H1 (cell line): ENCODE results near the gene ITGA3. TPM values are rescaled to one million over a fixed set of nuclear protein-coding genes. Genes with fewer than 3 reads are reported as not detected.

ENCODE experiments used
- CTCF ChIA-PET: fragments of 300-600 bp; sonication (Branson Sonifier 250); formaldehyde crosslinking; loops from one replicate; lab custom pipeline; 2021; ENCODE audit not compliant: partially characterized antibody; lab: Charles Lee
- POLR2A ChIA-PET: fragments of 300-600 bp; sonication (Branson Sonifier 250); formaldehyde crosslinking; loops from one replicate; lab custom pipeline; 2021; ENCODE audit warnings: inconsistent platforms; ENCODE audit not compliant: partially characterized antibody; lab: Charles Lee
- DNase-seq, 2 experiments: peaks; one replicate each; pipeline versions ENCODE4 v3.0.0 to v3.0.0-alpha.2; 2010 to 2022; ENCODE audit warnings: low spot score in 2 of 2, low read depth in 1 of 2, mixed read lengths in 1 of 2
- FAIRE-seq: peaks from 2 replicates; lab custom pipeline; 2011; peaks lifted over from hg19 to GRCh38; lab: Jason Lieb, UNC
- H2AFZ ChIP-seq: 2 replicates; pipeline ENCODE4 v1.8.1; 2012; ENCODE audit warnings: low read length, inconsistent platforms
- H2AK5ac ChIP-seq: 2 replicates; pipeline ENCODE4 v1.6.1; 2013; ENCODE audit warnings: low read depth, low read length
- H2BK120ac ChIP-seq: replicated peaks from 2 replicates; pipeline ENCODE3; 2013; ENCODE audit warnings: low read depth, low read length, inconsistent platforms
- H2BK12ac ChIP-seq: 2 replicates; pipeline ENCODE4 v1.6.1; 2013; ENCODE audit warnings: low read depth, low read length
- H2BK15ac ChIP-seq: 2 replicates; pipeline ENCODE4 v1.6.1; 2013; ENCODE audit warnings: low read length
- H2BK20ac ChIP-seq: 2 replicates; pipeline ENCODE4 v1.6.1; 2013; ENCODE audit warnings: low read length
- H2BK5ac ChIP-seq: 2 replicates; pipeline ENCODE4 v1.6.1; 2013; ENCODE audit warnings: low read depth, low read length
- H3K14ac ChIP-seq: 2 replicates; pipeline ENCODE4 v1.6.1; 2013; ENCODE audit warnings: inconsistent platforms; ENCODE audit not compliant: insufficient read length
- H3K18ac ChIP-seq: 2 replicates; pipeline ENCODE4 v1.6.1; 2013; ENCODE audit warnings: low read length; ENCODE audit errors: extremely low read depth
- H3K23ac ChIP-seq: 2 replicates; pipeline ENCODE4 v1.6.1; 2013; ENCODE audit warnings: inconsistent platforms; ENCODE audit not compliant: insufficient read length
- H3K23me2 ChIP-seq: 2 replicates; pipeline ENCODE4 v1.6.1; 2013; ENCODE audit warnings: low read depth, low read length
- H3K27ac ChIP-seq: 2 replicates; pipeline ENCODE4 v1.6.1; 2011; ENCODE audit warnings: low read depth, low read length, inconsistent platforms
- H3K27me3 ChIP-seq, 4 experiments: replicated peaks in 1 of 4; 1 replicate in 1 of 4; 2 replicates in 3 of 4; pipeline versions ENCODE4 v1.6.1 to v1.8.1; 2011 to 2013; ENCODE audit warnings: low read length in 3 of 4, mild to moderate bottlenecking in 3 of 4, inconsistent platforms in 2 of 4, mixed read lengths in 2 of 4, moderate library complexity in 1 of 4; ENCODE audit not compliant: control insufficient read depth in 3 of 4, insufficient read depth in 3 of 4; ENCODE audit errors: extremely low read depth in 1 of 4
- H3K36me3 ChIP-seq, 4 experiments: 2 replicates each; pipeline versions ENCODE4 v1.6.1 to v1.8.1; 2011 to 2013; ENCODE audit warnings: mild to moderate bottlenecking in 4 of 4, low read length in 3 of 4, moderate library complexity in 2 of 4, control low read depth in 1 of 4, inconsistent platforms in 1 of 4; ENCODE audit not compliant: insufficient read depth in 4 of 4, control insufficient read depth in 2 of 4
- H3K4ac ChIP-seq: replicated peaks from 2 replicates; pipeline ENCODE3; 2013; ENCODE audit warnings: low read length, low read depth, mixed read lengths, inconsistent platforms; ENCODE audit not compliant: insufficient read length
- H3K4me1 ChIP-seq, 4 experiments: replicated peaks in 1 of 4; 1 replicate in 1 of 4; 2 replicates in 3 of 4; pipeline versions ENCODE4 v1.6.1 to v1.8.1; 2011 to 2013; ENCODE audit warnings: low read length in 3 of 4, inconsistent platforms in 2 of 4, mixed read lengths in 1 of 4; ENCODE audit not compliant: insufficient read depth in 4 of 4, control insufficient read depth in 3 of 4
- H3K4me2 ChIP-seq, 2 experiments: 2 replicates each; pipeline versions ENCODE4 v1.6.1 to v1.8.1; 2011 to 2013; ENCODE audit warnings: low read depth in 2 of 2, low read length in 2 of 2, control low read depth in 1 of 2, inconsistent platforms in 1 of 2, mild to moderate bottlenecking in 1 of 2; ENCODE audit not compliant: insufficient read depth in 1 of 2
- H3K4me3 ChIP-seq, 4 experiments: fragments of 200-600, 300-600 bp in 1 of 4; sonication (generic), shearing (Covaris generic), sonication (Bioruptor Twin) in 1 of 4; 2 replicates each; pipeline versions ENCODE4 v1.5.1 to v1.8.1; 2011 to 2016; ENCODE audit warnings: low read length in 4 of 4, low read depth in 3 of 4, control low read depth in 2 of 4, inconsistent platforms in 2 of 4, mild to moderate bottlenecking in 2 of 4, mixed read lengths in 1 of 4, moderate library complexity in 1 of 4; ENCODE audit not compliant: insufficient read depth in 2 of 4; ENCODE audit errors: extremely low read depth in 1 of 4
- H3K56ac ChIP-seq: replicated peaks from 2 replicates; pipeline ENCODE3; 2013; ENCODE audit warnings: low read depth, mild to moderate bottlenecking, mixed read lengths, low read length, inconsistent platforms; ENCODE audit not compliant: insufficient read length
- H3K79me1 ChIP-seq: 2 replicates; pipeline ENCODE4 v1.6.1; 2013; ENCODE audit warnings: low read depth, low read length, control low read depth
- H3K79me2 ChIP-seq, 2 experiments: 2 replicates each; pipeline versions ENCODE4 v1.6.1 to v1.8.1; 2012 to 2013; ENCODE audit warnings: low read length in 2 of 2, mild to moderate bottlenecking in 2 of 2, inconsistent platforms in 1 of 2; ENCODE audit not compliant: insufficient read depth in 2 of 2, control insufficient read depth in 1 of 2
- H3K9ac ChIP-seq, 4 experiments: replicated peaks in 1 of 4; 1 replicate in 1 of 4; 2 replicates in 3 of 4; pipeline versions ENCODE4 v1.6.1 to v1.8.1; 2011 to 2013; ENCODE audit warnings: low read depth in 3 of 4, low read length in 3 of 4, control low read depth in 2 of 4, mild to moderate bottlenecking in 2 of 4, moderate library complexity in 2 of 4, inconsistent platforms in 1 of 4; ENCODE audit errors: extremely low read depth in 1 of 4
- H3K9me3 ChIP-seq, 2 experiments: 2 replicates each; pipeline versions ENCODE4 v1.6.1 to v1.8.1; 2012 to 2013; ENCODE audit warnings: mild to moderate bottlenecking in 2 of 2, moderate library complexity in 2 of 2, control low read depth in 1 of 2, inconsistent platforms in 1 of 2, low read depth in 1 of 2, low read length in 1 of 2, mixed read lengths in 1 of 2; ENCODE audit not compliant: insufficient read depth in 2 of 2
- H4K20me1 ChIP-seq, 2 experiments: replicated peaks in 1 of 2; 2 replicates each; pipeline versions ENCODE3 to v1.8.1; 2011 to 2013; ENCODE audit warnings: inconsistent platforms in 2 of 2, low read length in 2 of 2, mild to moderate bottlenecking in 1 of 2; ENCODE audit not compliant: insufficient read depth in 2 of 2, control insufficient read depth in 1 of 2
- H4K5ac ChIP-seq: 2 replicates; pipeline ENCODE4 v1.6.1; 2013; ENCODE audit warnings: low read length, low read depth, mixed read lengths, inconsistent platforms; ENCODE audit not compliant: insufficient read length
- H4K8ac ChIP-seq: 2 replicates; pipeline ENCODE4 v1.8.0; 2013; ENCODE audit warnings: mild to moderate bottlenecking, moderate library complexity, low read length, inconsistent platforms; ENCODE audit not compliant: insufficient read depth; ENCODE audit errors: extremely low read depth
- H4K91ac ChIP-seq: replicated peaks from 2 replicates; pipeline ENCODE3; 2013; ENCODE audit warnings: low read length, mixed read lengths, inconsistent platforms; ENCODE audit not compliant: insufficient read length
- BACH1 ChIP-seq: IDR thresholded peaks from 2 replicates; pipeline ENCODE4 v1.6.1; 2012; ENCODE audit warnings: low read length, improper control_type of control experiment
- GTF2F1 ChIP-seq: IDR thresholded peaks from 2 replicates; pipeline ENCODE4 v1.6.1; 2012; ENCODE audit warnings: low read depth, low read length, improper control_type of control experiment, borderline replicate concordance
- JUND ChIP-seq: IDR thresholded peaks from 2 replicates; pipeline ENCODE4 v1.6.1; 2011; ENCODE audit warnings: mild to moderate bottlenecking, improper control_type of control experiment, low read length
- MAX ChIP-seq: IDR thresholded peaks from 2 replicates; pipeline ENCODE4 v1.6.1; 2012; ENCODE audit warnings: inconsistent platforms
- SAP30 ChIP-seq: fragments of 300-600 bp; sonication (generic); IDR thresholded peaks from 2 replicates; pipeline ENCODE4 v1.7.1; 2012; ENCODE audit warnings: low read length, moderate library complexity, mild to moderate bottlenecking, inconsistent platforms; ENCODE audit not compliant: insufficient read depth, insufficient replicate concordance
- ZNF274 ChIP-seq: IDR thresholded peaks from 2 replicates; pipeline ENCODE4 v1.7.0; 2012; ENCODE audit warnings: low read length, borderline replicate concordance; ENCODE audit errors: extremely low read depth
- WGBS, 2 experiments: shearing (Covaris generic) in 1 of 2; methylation state at CpG; one replicate each; pipeline versions ENCODE4 v1.1.6 to v1.1.7; 2013 to 2015; ENCODE audit warnings: low lambda C conversion rate in 2 of 2, mixed read lengths in 2 of 2, inconsistent platforms in 1 of 2, low coverage in 1 of 2, missing lambda C conversion rate in 1 of 2; ENCODE audit not compliant: insufficient replicate concordance in 2 of 2, insufficient coverage in 1 of 2, insufficient read length in 1 of 2; ENCODE audit errors: extremely low coverage in 1 of 2, missing lambda C conversion rate in 1 of 2; 5-methylcytosine and 5-hydroxymethylcytosine counted together
- polyA plus RNA-seq, 7 experiments: library from polyadenylated mRNA; depleted of rRNA in 3 of 7; stranded (reverse) in 5 of 7; unstranded in 2 of 7; fragments of >200 nt in 5 of 7; fragments of 200-250 nt in 2 of 7; gene quantifications; 1 replicate in 5 of 7; 2 replicates in 1 of 7; 4 replicates in 1 of 7; pipeline versions ENCODE4 v1.2.1 to v1.2.3, GENCODE V29; 2011 to 2013; ENCODE audit warnings: missing spikeins in 2 of 7, mixed read lengths in 2 of 7
- total RNA-seq: library from RNA; stranded (reverse); fragmentation: NEBNext Ultra II Directional; extraction: Animal tissue kit (Norgen Biotek cat#: 25700); gene quantifications from 2 replicates; pipeline ENCODE4 v1.2.1, GENCODE V29; 2021
- TF ChIP-seq, protein P1 (sequence below): IDR thresholded peaks from 2 replicates; pipeline ENCODE4 v1.6.1; 2012; ENCODE audit warnings: inconsistent platforms

Gene ITGA3
- total and polyA plus RNA-seq, 2 of the 8 experiments (the other 6 are each of a cell fraction or from before 2014, with no cell fraction given), result 24.0 to 24.2 TPM

DNA sequence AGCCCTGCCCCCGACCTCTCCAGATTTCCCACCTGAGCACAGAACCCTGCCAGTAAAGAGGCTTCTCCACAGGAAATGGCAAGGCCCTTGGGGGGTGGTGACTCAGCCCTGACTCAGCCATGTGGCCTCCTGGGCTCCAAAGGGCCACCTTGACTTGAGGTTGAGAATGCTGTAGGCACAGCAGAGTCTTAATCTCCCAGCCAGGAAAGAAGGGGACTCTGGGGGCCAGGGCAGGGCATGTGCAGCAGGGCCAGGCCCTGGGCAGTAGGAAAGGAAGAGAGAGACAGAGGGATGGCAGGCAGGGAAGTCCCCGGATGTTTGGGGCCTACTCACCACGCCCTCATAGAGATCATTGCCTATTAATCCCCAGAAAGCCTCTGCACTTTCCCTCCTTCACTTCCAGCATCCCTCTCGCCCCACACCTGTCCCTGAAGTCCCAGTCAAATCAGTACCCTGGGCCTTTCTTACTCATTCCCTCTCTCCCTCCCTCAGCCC, 4.8 kb upstream of the ITGA3 start:
- H3K14ac ChIP-seq, result no peak overlapping the region
- ChIA-PET POLR2A (no interaction called here), CTCF (interaction anchor here (3.0 to 14.6 kb wide), 3 partner anchors 15 to 25 kb away, joined by 13 to 169 read pairs (median 103); no protein-coding TSS in a partner anchor)
- H3K23me2 ChIP-seq, result peaks cover 7% of the 10 kb centered on the region
- peak overlapping the region; percentile 63 for H4K91ac ChIP-seq
- no peak overlapping the region for H3K56ac ChIP-seq
- no peaks in the 10 kb centered on the region for H4K20me1 ChIP-seq
- H2BK15ac ChIP-seq, result peak overlapping the region; percentile 75; the same call in 1 of the 2 replicates
- H3K23ac ChIP-seq, result no peak overlapping the region
- H2BK120ac ChIP-seq, result no peak overlapping the region
- H2AFZ ChIP-seq, result peak overlapping the region; percentile 4; the same call in 1 of the 2 replicates
- no peak overlapping the region for H3K4me2 ChIP-seq
- peak overlapping the region; percentile 82 for H2BK12ac ChIP-seq
- no peak overlapping the region; the same call in 1 of the 2 replicates for H4K8ac ChIP-seq
- no peaks in the 10 kb centered on the region for H3K79me2 ChIP-seq
- H3K9ac ChIP-seq, result no peak overlapping the region
- peak overlapping the region; percentile 6 for H3K4ac ChIP-seq
- WGBS, 2 experiments, result 60% methylated on average over 4 of the region's 4 CpGs; no CpG with 5 or more reads in 1 of the 2 experiments
- no peak overlapping the region for H3K18ac ChIP-seq
- no peaks in the 10 kb centered on the region for H3K79me1 ChIP-seq
- H3K4me3 ChIP-seq, result no peak overlapping the region
- TF ChIP-seq, protein P1, sequence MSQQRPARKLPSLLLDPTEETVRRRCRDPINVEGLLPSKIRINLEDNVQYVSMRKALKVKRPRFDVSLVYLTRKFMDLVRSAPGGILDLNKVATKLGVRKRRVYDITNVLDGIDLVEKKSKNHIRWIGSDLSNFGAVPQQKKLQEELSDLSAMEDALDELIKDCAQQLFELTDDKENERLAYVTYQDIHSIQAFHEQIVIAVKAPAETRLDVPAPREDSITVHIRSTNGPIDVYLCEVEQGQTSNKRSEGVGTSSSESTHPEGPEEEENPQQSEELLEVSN, result peak; percentile 26; the same call in 1 of the 2 replicates
- TF ChIP-seq BACH1, result peak; percentile 86
- no peak for TF ChIP-seq ZNF274
- TF ChIP-seq GTF2F1, result no peak
- TF ChIP-seq MAX, result peak; percentile 55; the same call in 1 of the 2 replicates
- TF ChIP-seq JUND, result peak; percentile 69
- no peak for TF ChIP-seq SAP30
- no peak overlapping the region for H4K5ac ChIP-seq
- peak overlapping the region; percentile 56; the same call in 1 of the 2 replicates for H2BK20ac ChIP-seq
- H3K36me3 ChIP-seq, result no peaks in the 10 kb centered on the region
- H3K27ac ChIP-seq, result no peak overlapping the region
- DNase-seq (no peak), FAIRE-seq (no peak)
- peaks cover 9 to 19% (median 15%) of the 10 kb centered on the region in 4 experiments for H3K4me1 ChIP-seq
- H2AK5ac ChIP-seq, result no peak overlapping the region; the same call in 1 of the 2 replicates
- no peaks in the 10 kb centered on the region for H3K9me3 ChIP-seq
- no peaks in the 10 kb centered on the region for H3K27me3 ChIP-seq
- peak overlapping the region; percentile 63; the same call in 1 of the 2 replicates for H2BK5ac ChIP-seq
